Spleen (tissue), 7 donors: ENCODE results near the gene DHDH.

ENCODE experiments used
- CTCF ChIP-seq, 11 experiments: fragments of 200-600 bp in 7 of 11; fragments of 450-650 bp in 4 of 11; sonication (generic) in 4 of 11; IDR thresholded peaks in 8 of 11; conservative IDR thresholded peaks in 3 of 11; 1 replicate in 7 of 11; 2 replicates in 4 of 11; pipeline versions ENCODE4 v1.4.0 to v1.8.0; 2016 to 2021; ENCODE audit warnings: antibody characterized with exemption in 11 of 11, inconsistent platforms in 4 of 11, mild to moderate bottlenecking in 1 of 11
- POLR2A ChIP-seq, 3 donors: fragments of 450-650 bp; IDR thresholded peaks; one replicate each; pipeline ENCODE4 v1.5.1; 2017; ENCODE audit warnings: antibody characterized with exemption in 3 of 3, mild to moderate bottlenecking in 1 of 3
- donor health status: DM: no; HTN: no; CAD: no; lungs with moderate emphysema.
- donor health status: DM: no; HTN: no; CAD: no.
- donor health status: DM: no; HTN: no; CAD: no.

- TF ChIP-seq CTCF (IDR thresholded peaks at IDR 0.05 in 8 of 11, conservative IDR thresholded peaks at IDR 0.05 in 3 of 11) (no peak), POLR2A (IDR thresholded peaks at IDR 0.05) (no peak)
Measured at GRCh38 chr19:48988860-48989259, 55.4 kb downstream of the DHDH start.
